OCI-LY1 (cell line): ENCODE results near the gene DAP.

Experiments used
- H2AFZ ChIP-seq: fragments of 200-600 bp; sonication (generic), shearing (Covaris generic); 2 replicates; pipeline ENCODE4 v1.6.0; 2014; ENCODE audit warnings: antibody characterized with exemption, mild to moderate bottlenecking, low read length
- H3F3A ChIP-seq: fragments of 200-600 bp; sonication (generic), shearing (Covaris generic); 2 replicates; pipeline ENCODE4 v1.6.0; 2014; ENCODE audit warnings: mild to moderate bottlenecking, antibody characterized with exemption, low read length, moderate library complexity; ENCODE audit not compliant: insufficient read depth
- H3K27ac ChIP-seq: fragments of 200-600 bp; sonication (generic); 2 replicates; pipeline ENCODE4 v1.5.1; 2014; ENCODE audit warnings: low read length, mixed run types, mild to moderate bottlenecking, low read depth; ENCODE audit not compliant: poor library complexity, severe bottlenecking
- H3K27me3 ChIP-seq: fragments of 200-600 bp; sonication (generic); 2 replicates; pipeline ENCODE4 v1.6.0; 2014; ENCODE audit warnings: antibody characterized with exemption, mild to moderate bottlenecking, low read length, moderate library complexity; ENCODE audit not compliant: insufficient read depth
- H3K36me3 ChIP-seq: fragments of 200-600 bp; sonication (generic); 2 replicates; pipeline ENCODE4 v1.6.1; 2014; ENCODE audit warnings: mild to moderate bottlenecking, antibody characterized with exemption, low read length, moderate library complexity, mixed read lengths; ENCODE audit not compliant: insufficient read depth
- H3K4me1 ChIP-seq: fragments of 200-600 bp; sonication (generic); 2 replicates; pipeline ENCODE4 v1.5.1; 2014; ENCODE audit warnings: mild to moderate bottlenecking, low read length, moderate library complexity; ENCODE audit not compliant: insufficient read depth, severe bottlenecking
- H3K4me2 ChIP-seq: fragments of 200-600 bp; sonication (generic), shearing (Covaris generic); 2 replicates; pipeline ENCODE4 v1.6.1; 2014; ENCODE audit warnings: low read length
- H3K4me3 ChIP-seq: fragments of 200-600 bp; sonication (generic); 2 replicates; pipeline ENCODE4 v1.5.1; 2014; ENCODE audit warnings: low read length, low read depth, mild to moderate bottlenecking, mixed read lengths; ENCODE audit not compliant: poor library complexity, severe bottlenecking
- H3K79me2 ChIP-seq: fragments of 200-600 bp; shearing (Covaris generic); 2 replicates; pipeline ENCODE4 v1.6.1; 2016; ENCODE audit warnings: mixed run types, low read length, mixed read lengths; ENCODE audit not compliant: insufficient read depth
- H3K9ac ChIP-seq: fragments of 200-600 bp; sonication (generic), shearing (Covaris generic); 2 replicates; pipeline ENCODE4 v1.6.1; 2014; ENCODE audit warnings: mild to moderate bottlenecking, low read length, mixed read lengths
- H3K9me2 ChIP-seq: fragments of 200-600 bp; sonication (generic), shearing (Covaris generic); 2 replicates; pipeline ENCODE4 v1.6.1; 2014; ENCODE audit warnings: low read depth, mild to moderate bottlenecking, low read length, mixed read lengths
- H3K9me3 ChIP-seq: fragments of 200-600 bp; shearing (Covaris generic); 2 replicates; pipeline ENCODE4 v1.6.1; 2014; ENCODE audit warnings: low read length, mixed read lengths
- H4K20me1 ChIP-seq: fragments of 200-600 bp; sonication (generic), shearing (Covaris generic); 2 replicates; pipeline ENCODE4 v1.6.0; 2016; ENCODE audit warnings: mild to moderate bottlenecking, low read length; ENCODE audit not compliant: insufficient read depth
- CTCF ChIP-seq: fragments of 200-600 bp; sonication (generic), shearing (Covaris generic); IDR thresholded peaks from 2 replicates; pipeline ENCODE4 v1.5.1; 2017; ENCODE audit warnings: mild to moderate bottlenecking, antibody characterized with exemption, low read length, moderate library complexity, mixed read lengths
- EZH2 ChIP-seq: fragments of 200-600 bp; sonication (generic), shearing (Covaris generic); IDR thresholded peaks from 2 replicates; pipeline ENCODE4 v1.8.0; 2017; ENCODE audit warnings: borderline replicate concordance, mixed run types, mild to moderate bottlenecking, antibody characterized with exemption, low read length, moderate library complexity, mixed read lengths

DAP gene

GRCh38 chr5:10768328-10768899, 7.4 kb upstream of the DAP start:
- Histone ChIP-seq H3K9me3 (no peaks in the 10 kb centered on the region), H3K4me2 (no peak overlapping the region), H3K9me2 (no peaks in the 10 kb centered on the region), H3K79me2 (no peaks in the 10 kb centered on the region), H4K20me1 (no peaks in the 10 kb centered on the region), H3K36me3 (no peaks in the 10 kb centered on the region), H3K9ac (no peak overlapping the region), H3K27me3 (no peaks in the 10 kb centered on the region), H3K4me1 (no peaks in the 10 kb centered on the region), H2AFZ (no peak overlapping the region), H3F3A (no peaks in the 10 kb centered on the region), H3K4me3 (no peak overlapping the region), H3K27ac (no peak overlapping the region)
- TF ChIP-seq EZH2, result no peak
- TF ChIP-seq CTCF, result no peak

- H3K4me2 ChIP-seq, result peak overlapping the region; percentile 60; the same call in 1 of the 2 replicates
- H2AFZ ChIP-seq, result no peak overlapping the region
- peaks cover 20% of the 10 kb centered on the region for H3K79me2 ChIP-seq
- no peaks in the 10 kb centered on the region for H3K9me3 ChIP-seq
- no peaks in the 10 kb centered on the region for H4K20me1 ChIP-seq
- no peak overlapping the region for H3K4me3 ChIP-seq
- 0 out of 2 replicates have a peak, but pooled peaks cover 5% of the 10 kb centered on the region for H3F3A ChIP-seq
- H3K9ac ChIP-seq, result peak overlapping the region; percentile 65; the same call in 1 of the 2 replicates
- no peaks in the 10 kb centered on the region for H3K9me2 ChIP-seq
- H3K4me1 ChIP-seq, result peaks cover 43% of the 10 kb centered on the region
- H3K27ac ChIP-seq, result peak overlapping the region; percentile 81
- TF ChIP-seq EZH2 (no peak), CTCF (peak; percentile 39)
- H3K27me3 ChIP-seq, result no peaks in the 10 kb centered on the region
- H3K36me3 ChIP-seq, result no peaks in the 10 kb centered on the region
These were observed 1.9 kb upstream of the DAP start for GRCh38 chr5:10762776-10763500.

GRCh38 chr5:10761933-10762775, 1.1 kb upstream of the DAP start:
- Histone ChIP-seq H3K4me1 (peaks cover 50% of the 10 kb centered on the region), H3F3A (0 out of 2 replicates have a peak, but pooled peaks cover 5% of the 10 kb centered on the region), H3K27ac (peak overlapping the region; percentile 81), H3K79me2 (peaks cover 20% of the 10 kb centered on the region), H3K27me3 (no peaks in the 10 kb centered on the region), H2AFZ (no peak overlapping the region), H4K20me1 (no peaks in the 10 kb centered on the region), H3K4me2 (peak overlapping the region; percentile 60), H3K36me3 (no peaks in the 10 kb centered on the region), H3K9ac (peak overlapping the region; percentile 65), H3K9me2 (no peaks in the 10 kb centered on the region), H3K4me3 (peak overlapping the region; percentile 61), H3K9me3 (no peaks in the 10 kb centered on the region)
- TF ChIP-seq CTCF, result no peak
- TF ChIP-seq EZH2, result no peak
